Measurements from ENCODE around the gene CADM1.

CADM1 gene

GRCh38 chr11:115398333-115399080, 105.7 kb downstream of the CADM1 start:
- no peak for DNase-seq (ENCODE audit: low spot score)

- DNase-seq (ENCODE audit: low spot score) = no peak
Observed at GRCh38 chr11:115396533-115396932, 107.7 kb downstream of the CADM1 start.

- DNase-seq (ENCODE audit: low spot score) = no peak
Observed at GRCh38 chr11:115393950-115394349, 110.3 kb downstream of the CADM1 start.

GRCh38 chr11:115391598-115391997, 112.6 kb downstream of the CADM1 start:
- no peak for DNase-seq (ENCODE audit: low spot score)

GRCh38 chr11:115391160-115391559, 113.1 kb downstream of the CADM1 start:
- DNase-seq (ENCODE audit: low spot score) = no peak

- DNase-seq (ENCODE audit: low spot score) = no peak
Observed at GRCh38 chr11:115390441-115390840, 113.8 kb downstream of the CADM1 start.

GRCh38 chr11:115389790-115390189, 114.4 kb downstream of the CADM1 start:
- no peak for DNase-seq (ENCODE audit: low spot score)

GRCh38 chr11:115385226-115385625, 119.0 kb downstream of the CADM1 start:
- DNase-seq (ENCODE audit: low spot score) = no peak

- no peak for DNase-seq (ENCODE audit: low spot score)
Observed at GRCh38 chr11:115384236-115384635, 120.0 kb downstream of the CADM1 start.

- DNase-seq (ENCODE audit: low spot score) = no peak
Observed at GRCh38 chr11:115383431-115383830, 120.8 kb downstream of the CADM1 start.

GRCh38 chr11:115379528-115379927, 124.7 kb downstream of the CADM1 start:
- DNase-seq (ENCODE audit: low spot score) = no peak

GRCh38 chr11:115378557-115378956, 125.7 kb downstream of the CADM1 start:
- DNase-seq (ENCODE audit: low spot score) = no peak

GRCh38 chr11:115377882-115378296, 126.3 kb downstream of the CADM1 start:
- DNase-seq (ENCODE audit: low spot score) = no peak

GRCh38 chr11:115368616-115369015, 135.6 kb downstream of the CADM1 start:
- no peak for DNase-seq (ENCODE audit: low spot score)

GRCh38 chr11:115366826-115367225, 137.4 kb downstream of the CADM1 start:
- no peak for DNase-seq (ENCODE audit: low spot score)

- DNase-seq (ENCODE audit: low spot score) = no peak
Observed at GRCh38 chr11:115365907-115366306, 138.3 kb downstream of the CADM1 start.

GRCh38 chr11:115364896-115365295, 139.3 kb downstream of the CADM1 start:
- no peak for DNase-seq (ENCODE audit: low spot score)

GRCh38 chr11:115363921-115364320, 140.3 kb downstream of the CADM1 start:
- no peak for DNase-seq (ENCODE audit: low spot score)

- no peak for DNase-seq (ENCODE audit: low spot score)
Observed at GRCh38 chr11:115363426-115363825, 140.8 kb downstream of the CADM1 start.

GRCh38 chr11:115362997-115363396, 141.2 kb downstream of the CADM1 start:
- no peak for DNase-seq (ENCODE audit: low spot score)

GRCh38 chr11:115361025-115361424, 143.2 kb downstream of the CADM1 start:
- DNase-seq (ENCODE audit: low spot score) = no peak

- DNase-seq (ENCODE audit: low spot score) = no peak
Observed at GRCh38 chr11:115360186-115360824, 143.9 kb downstream of the CADM1 start.

- no peak for DNase-seq (ENCODE audit: low spot score)
Observed at GRCh38 chr11:115357066-115357465, 147.1 kb downstream of the CADM1 start.

Measured in SW480 (cell line).